Stomach (tissue), 9 donors: ENCODE measurements around the gene SQSTM1. TPM values are rescaled to one million over a fixed set of nuclear protein-coding genes. Genes with fewer than 3 reads are reported as not detected.

Experiments used
- DNase-seq, 2 donors: peaks; one replicate each; pipeline versions ENCODE4 v3.0.0 to v3.0.0-alpha.2; 2013 to 2019
- H3K27ac ChIP-seq, 5 donors: fragments of 200-600 bp in 4 of 5; sonication (generic) in 4 of 5; one replicate each; pipeline ENCODE4 v1.5.1; 2013 to 2019; ENCODE audit warnings: mild to moderate bottlenecking in 1 of 5, moderate library complexity in 1 of 5
- H3K27me3 ChIP-seq, 3 donors: fragments of 200-600 bp; sonication (generic); one replicate each; pipeline ENCODE4 v1.5.1; 2017 to 2019; ENCODE audit warnings: mixed run types in 1 of 3
- H3K36me3 ChIP-seq, 4 donors: fragments of 200-600 bp; sonication (generic); 1 replicate in 3 of 4; 2 replicates in 1 of 4; pipeline ENCODE4 v1.5.1; 2016 to 2019
- H3K4me1 ChIP-seq, 4 donors: fragments of 200-600 bp; sonication (generic); one replicate each; pipeline ENCODE4 v1.5.1; 2016 to 2019
- H3K4me3 ChIP-seq, 4 donors: fragments of 200-600 bp; sonication (generic) in 3 of 4; one replicate each; pipeline ENCODE4 v1.5.1; 2016 to 2019; ENCODE audit warnings: mild to moderate bottlenecking in 1 of 4
- H3K9me3 ChIP-seq, 4 donors: fragments of 200-600 bp; sonication (generic); one replicate each; pipeline ENCODE4 v1.5.1; 2016 to 2019
- CTCF ChIP-seq, 7 experiments: fragments of 450-650 bp in 4 of 7; fragments of 200-600 bp in 3 of 7; sonication (generic) in 3 of 7; IDR thresholded peaks; one replicate each; pipeline ENCODE4 v1.5.1; 2016 to 2019; ENCODE audit warnings: antibody characterized with exemption in 7 of 7, control low read depth in 2 of 7, mild to moderate bottlenecking in 1 of 7
- EP300 ChIP-seq: sonication (generic); formaldehyde crosslinking; IDR thresholded peaks from one replicate; pipeline ENCODE4 v1.6.1; 2017; ENCODE audit warnings: antibody characterized with exemption
- POLR2A ChIP-seq, 4 donors: fragments of 450-650 bp; IDR thresholded peaks; one replicate each; pipeline ENCODE4 v1.6.1; 2016; ENCODE audit warnings: antibody characterized with exemption in 4 of 4, control low read depth in 2 of 4, mild to moderate bottlenecking in 1 of 4, moderate library complexity in 1 of 4
- POLR2AphosphoS5 ChIP-seq, 3 donors: sonication (generic); formaldehyde crosslinking; IDR thresholded peaks; one replicate each; pipeline ENCODE4 v1.6.1; 2016; ENCODE audit warnings: antibody characterized with exemption in 3 of 3
- WGBS, 5 donors: extraction: QIAGEN DNeasy Blood & Tissue Kit in 3 of 5; methylation state at CpG; one replicate each; pipeline versions ENCODE4 v1.1.5 to v1.1.7; 2013 to 2018; 5-methylcytosine and 5-hydroxymethylcytosine counted together
- intact Hi-C: fragments of 100-400 bp; cut with DNase I; formaldehyde crosslinking; loops from one replicate; pipeline ENCODE4 v1.15.1; 2023; ENCODE audit warnings: low total_unique reads
- polyA plus RNA-seq, 3 donors: library from polyadenylated mRNA; stranded (reverse); fragments of 200-250 nt; gene quantifications; one replicate each; pipeline ENCODE4 v1.2.3, GENCODE V29; 2013
- total RNA-seq, 5 donors: library from RNA; depleted of rRNA; stranded (reverse); fragments of >200 nt; gene quantifications; one replicate each; pipeline versions ENCODE4 v1.1.0 to v1.2.3, GENCODE V29; 2014 to 2016
- donor health status: healthy with polysubstance abuse.
- donor health status: Bipolar disorder and iron deficiency.
- donor health status: healthy.

The SQSTM1 gene
- total and polyA plus RNA-seq, 8 donors = 163 to 693 (median 356) TPM

- Histone ChIP-seq H3K27ac (peak overlapping the region; percentile 34 to 91 (median 80)), H3K9me3 (no peaks in the 10 kb centered on the region), H3K4me1 (peaks cover 38 to 61% (median 53%) of the 10 kb centered on the region in 4 donors), H3K27me3 (no peaks in the 10 kb centered on the region), H3K4me3 (peak overlapping the region in 1 of 4 donors; percentile 75), H3K36me3 (peaks cover 8 to 13% (median 10%) of the 10 kb centered on the region in 4 donors)
- peak in 1 of 2 donors; percentile 17 for DNase-seq
- TF ChIP-seq CTCF (IDR thresholded peaks at IDR 0.05) (no peak), EP300 (no peak), POLR2AphosphoS5 (IDR thresholded peaks at IDR 0.05) (no peak), POLR2A (IDR thresholded peaks at IDR 0.05) (no peak)
- intact Hi-C loops = no loop called here
- 72 to 82% (median 78%) methylated on average over 19 to 24 of the region's 24 CpGs for WGBS, 5 donors
Measured at GRCh38 chr5:179792612-179793467, 27.9 kb upstream of the SQSTM1 start.

GRCh38 chr5:179793468-179794139, 27.1 kb upstream of the SQSTM1 start, which contains the start of gene LTC4S:
LTC4S (plus strand) TSS chr5:179793986; CDS start chr5:179794081, 95 bp downstream.
- WGBS, 5 donors = 6 to 29% (median 11%) methylated on average over 15 to 19 of the region's 19 CpGs
- Histone ChIP-seq H3K36me3 (peaks cover 16 to 21% (median 18%) of the 10 kb centered on the region in 4 donors), H3K27me3 (no peaks in the 10 kb centered on the region), H3K27ac (peak within 1 kb of the TSS; percentile 34 to 91 (median 87)), H3K4me1 (peaks cover 38 to 62% (median 55%) of the 10 kb centered on the region in 4 donors), H3K9me3 (no peaks in the 10 kb centered on the region), H3K4me3 (peak within 1 kb of the TSS; percentile 3 to 75 (median 66))
- peak; percentile 71 to 81 for DNase-seq
- TF ChIP-seq POLR2AphosphoS5 (IDR thresholded peaks at IDR 0.05) (peak in 2 of 3 donors; percentile 6 to 63), POLR2A (IDR thresholded peaks at IDR 0.05) (no peak)
- intact Hi-C loops = no loop called here

GRCh38 chr5:179794171-179794570, 26.5 kb upstream of the SQSTM1 start:
- no peak for TF ChIP-seq POLR2AphosphoS5 (IDR thresholded peaks at IDR 0.05)
- intact Hi-C loops = no loop called here
- H3K4me3 ChIP-seq = peak overlapping the region; percentile 3 to 75 (median 40)
- H3K27me3 ChIP-seq = no peaks in the 10 kb centered on the region
- H3K4me1 ChIP-seq = peaks cover 38 to 62% (median 55%) of the 10 kb centered on the region in 4 donors
- no peak for DNase-seq
- H3K9me3 ChIP-seq = no peaks in the 10 kb centered on the region
- WGBS, 5 donors = 42 to 88% (median 75%) methylated on average over 3 of the region's 3 CpGs
- peaks cover 21 to 26% (median 24%) of the 10 kb centered on the region in 4 donors for H3K36me3 ChIP-seq
- peak overlapping the region; percentile 20 to 91 (median 80) for H3K27ac ChIP-seq

- WGBS, 5 donors = 85 to 100% (median 90%) methylated on average over 2 to 3 of the region's 3 CpGs
- H3K27ac ChIP-seq = peak overlapping the region in 4 of 5 donors; percentile 70 to 91 (median 88)
- DNase-seq = no peak
Measured at GRCh38 chr5:179794575-179794974, 26.1 kb upstream of the SQSTM1 start.

More at GRCh38 chr5:179794575-179794974, 26.1 kb upstream of the SQSTM1 start:
- TF ChIP-seq CTCF (IDR thresholded peaks at IDR 0.05) = no peak
- no peak for TF ChIP-seq EP300
- no peak for TF ChIP-seq POLR2AphosphoS5 (IDR thresholded peaks at IDR 0.05)
- no peak for TF ChIP-seq POLR2A (IDR thresholded peaks at IDR 0.05)
- Histone ChIP-seq H3K4me3 (peak overlapping the region; percentile 3 to 75 (median 66)), H3K4me1 (peaks cover 38 to 62% (median 55%) of the 10 kb centered on the region in 4 donors), H3K27me3 (no peaks in the 10 kb centered on the region), H3K9me3 (no peaks in the 10 kb centered on the region), H3K36me3 (peaks cover 25 to 30% (median 28%) of the 10 kb centered on the region in 4 donors)
- intact Hi-C loops = no loop called here
